Activated effector memory CD4-positive, alpha-beta T cell treated with anti-CD3 and anti-CD28 coated beads, Interleukin-2, amount 50 U/mL, for 16 hours (primary cell): ENCODE results near the gene KRT77.

Source experiments
- DNase-seq: peaks from one replicate; pipeline ENCODE4 v3.0.0-alpha.2; 2020

The KRT77 gene

GRCh38 chr12:52691076-52691840 is 12.1 kb downstream of the KRT77 start:
- DNase-seq: peak; percentile 83

GRCh38 chr12:52690351-52691075 is 12.8 kb downstream of the KRT77 start:
- no peak for DNase-seq

- no peak for DNase-seq
Observed at GRCh38 chr12:52689936-52690335, 13.4 kb downstream of the KRT77 start.

- DNase-seq: no peak
Observed at GRCh38 chr12:52689239-52689638, 14.1 kb downstream of the KRT77 start.

- DNase-seq: no peak
Observed at GRCh38 chr12:52688481-52688880, 14.8 kb downstream of the KRT77 start.

- DNase-seq: no peak
Observed at GRCh38 chr12:52687497-52688385, 15.6 kb downstream of the KRT77 start.

GRCh38 chr12:52686756-52687487 is 16.4 kb downstream of the KRT77 start:
- no peak for DNase-seq

- no peak for DNase-seq
Observed at GRCh38 chr12:52686063-52686462, 17.3 kb downstream of the KRT77 start.

GRCh38 chr12:52685406-52685890 is 17.9 kb downstream of the KRT77 start:
- no peak for DNase-seq

- no peak for DNase-seq
Observed at GRCh38 chr12:52684431-52684830, 18.9 kb downstream of the KRT77 start.

- no peak for DNase-seq
Observed at GRCh38 chr12:52683575-52684300, 19.6 kb downstream of the KRT77 start.

- DNase-seq: no peak
Observed at GRCh38 chr12:52682938-52683574, 20.3 kb downstream of the KRT77 start.

GRCh38 chr12:52682381-52682660 is 21.0 kb downstream of the KRT77 start:
- no peak for DNase-seq

- no peak for DNase-seq
Observed at GRCh38 chr12:52681526-52682380, 21.6 kb downstream of the KRT77 start.

GRCh38 chr12:52680363-52680762 is 23.0 kb downstream of the KRT77 start, which contains the start of gene KRT1:
Gene KRT1, minus strand, starts transcription at chr12:52680407. Its CDS starts 59 bp downstream, at chr12:52680348.
- no peak for DNase-seq

GRCh38 chr12:52679875-52680274 is 23.4 kb downstream of the KRT77 start:
- DNase-seq: no peak

GRCh38 chr12:52677671-52678070 is 25.7 kb downstream of the KRT77 start:
- no peak for DNase-seq

- DNase-seq: no peak
Observed at GRCh38 chr12:52677126-52677525, 26.2 kb downstream of the KRT77 start.

- no peak for DNase-seq
Observed at GRCh38 chr12:52676163-52676562, 27.2 kb downstream of the KRT77 start.

GRCh38 chr12:52675301-52675701 is 28.0 kb downstream of the KRT77 start:
- DNase-seq: no peak

GRCh38 chr12:52674433-52674775 is 28.9 kb downstream of the KRT77 start:
- no peak for DNase-seq
